ENCODE results near the gene RXRA. TPM values are rescaled to one million over a fixed set of nuclear protein-coding genes. Genes with fewer than 3 reads are reported as not detected.

RXRA gene
- polyA plus RNA-seq, 3 donors = 15.8 to 91.0 (median 23.2) TPM

GRCh38 chr9:134337469-134337868 is 11.2 kb downstream of the RXRA start:
- Histone ChIP-seq H3K4me1 (ENCODE audit: control insufficient read depth in 1 of 2, insufficient read depth in 2 of 2, low read length in 2 of 2) (peaks cover 88 to 100% of the 10 kb centered on the region in 2 donors), H3K27me3 (ENCODE audit: control insufficient read depth in 2 of 2, insufficient read depth in 2 of 2, low read length in 2 of 2) (no peaks in the 10 kb centered on the region), H3K9me3 (replicated peaks in 1 of 2; ENCODE audit: control insufficient read depth in 1 of 2, insufficient read depth in 1 of 2, low read length in 2 of 2) (no peaks in the 10 kb centered on the region), H3K4me3 (replicated peaks in 1 of 3; ENCODE audit: low read depth in 2 of 3, low read length in 3 of 3) (peak overlapping the region in 1 of 3 experiments; percentile 43), H3K79me2 (ENCODE audit: insufficient read depth, low read length) (peaks cover 97% of the 10 kb centered on the region), H4K20me1 (ENCODE audit: insufficient read depth, low read length) (peaks cover 97% of the 10 kb centered on the region), H3K9ac (ENCODE audit: insufficient read depth, low read length, poor library complexity, severe bottlenecking) (peak overlapping the region; percentile 38), H3K36me3 (replicated peaks in 1 of 2; ENCODE audit: control insufficient read depth in 1 of 2, insufficient read depth in 2 of 2, low read length in 2 of 2) (peaks cover 4 to 7% of the 10 kb centered on the region in 2 donors), H3K4me2 (replicated peaks; ENCODE audit: extremely low read depth, low read length, poor library complexity, severe bottlenecking) (peak overlapping the region; percentile 81), H3K27ac (ENCODE audit: low read depth in 1 of 2, low read length in 2 of 2) (peak overlapping the region in 1 of 2 donors; percentile 93), H2AFZ (ENCODE audit: insufficient read depth, low read depth, low read length, poor library complexity, severe bottlenecking) (no peak overlapping the region)
- Mint-ChIP-seq H3K27ac (peak overlapping the region in 6 of 7 donors; percentile 24 to 89 (median 56)), H3K4me3 (peak overlapping the region in 1 of 2 donors; percentile 44), H3K9me3 (no peaks in the 10 kb centered on the region), H3K27me3 (ENCODE audit: low read depth in 3 of 3) (peaks cover 0 to 6% (median 0%) of the 10 kb centered on the region in 3 donors), H3K4me1 (peaks cover 54% of the 10 kb centered on the region), H3K36me3 (peaks cover 18 to 24% of the 10 kb centered on the region in 2 donors)
- no peak for TF ChIP-seq CTCF (IDR thresholded peaks at IDR 0.05)
- DNase-seq = no peak
- WGBS (ENCODE audit: insufficient coverage) = 86% methylated on average over 7 of the region's 13 CpGs
- intact Hi-C loops (cut with micrococcal nuclease) = no loop called here

- H3K27me3 ChIP-seq (ENCODE audit: control insufficient read depth in 2 of 2, insufficient read depth in 2 of 2, low read length in 2 of 2) = no peaks in the 10 kb centered on the region
- H3K27ac ChIP-seq (ENCODE audit: low read depth in 1 of 2, low read length in 2 of 2) = peak overlapping the region; percentile 93 to 97
- H3K4me3 ChIP-seq (replicated peaks in 1 of 3; ENCODE audit: low read depth in 2 of 3, low read length in 3 of 3) = peak overlapping the region in 2 of 3 experiments; percentile 3 to 43
- H3K36me3 Mint-ChIP-seq = peaks cover 18 to 24% of the 10 kb centered on the region in 2 donors
- peaks cover 97% of the 10 kb centered on the region for H3K79me2 ChIP-seq (ENCODE audit: insufficient read depth, low read length)
- H3K4me1 ChIP-seq (ENCODE audit: control insufficient read depth in 1 of 2, insufficient read depth in 2 of 2, low read length in 2 of 2) = peaks cover 94 to 100% of the 10 kb centered on the region in 2 donors
- peaks cover 4 to 7% of the 10 kb centered on the region in 2 donors for H3K36me3 ChIP-seq (replicated peaks in 1 of 2; ENCODE audit: control insufficient read depth in 1 of 2, insufficient read depth in 2 of 2, low read length in 2 of 2)
- H3K9ac ChIP-seq (ENCODE audit: insufficient read depth, low read length, poor library complexity, severe bottlenecking) = peak overlapping the region; percentile 38
- H3K4me3 Mint-ChIP-seq = peak overlapping the region; percentile 6 to 30
- peaks cover 0 to 6% (median 0%) of the 10 kb centered on the region in 3 donors for H3K27me3 Mint-ChIP-seq (ENCODE audit: low read depth in 3 of 3)
- 66% methylated on average over 25 of the region's 27 CpGs for WGBS (ENCODE audit: insufficient coverage)
- H2AFZ ChIP-seq (ENCODE audit: insufficient read depth, low read depth, low read length, poor library complexity, severe bottlenecking) = no peak overlapping the region
- peak overlapping the region in 2 of 7 donors; percentile 26 to 41 for H3K27ac Mint-ChIP-seq
- no peaks in the 10 kb centered on the region for H3K9me3 ChIP-seq (replicated peaks in 1 of 2; ENCODE audit: control insufficient read depth in 1 of 2, insufficient read depth in 1 of 2, low read length in 2 of 2)
- intact Hi-C loops (cut with micrococcal nuclease) = no loop called here
- H4K20me1 ChIP-seq (ENCODE audit: insufficient read depth, low read length) = peaks cover 94% of the 10 kb centered on the region
- TF ChIP-seq CTCF (IDR thresholded peaks at IDR 0.05) = no peak
- DNase-seq = no peak
- no peaks in the 10 kb centered on the region for H3K9me3 Mint-ChIP-seq
- H3K4me1 Mint-ChIP-seq = peaks cover 49% of the 10 kb centered on the region
- peak overlapping the region; percentile 81 for H3K4me2 ChIP-seq (replicated peaks; ENCODE audit: extremely low read depth, low read length, poor library complexity, severe bottlenecking)
These were observed 12.3 kb downstream of the RXRA start for GRCh38 chr9:134338394-134339182.
